GM06990 (cell line): ENCODE measurements around the gene UBXN4.

Source experiments
- DNase-seq: peaks from one replicate; pipeline ENCODE4 v3.0.0-alpha.2; 2011; ENCODE audit not compliant: insufficient read length; ENCODE audit errors: extremely low read depth
- H3K27me3 ChIP-seq: replicated peaks from 2 replicates; pipeline ENCODE4 v1.6.0; 2011; ENCODE audit warnings: low read length; ENCODE audit not compliant: control insufficient read depth, insufficient read depth
- H3K36me3 ChIP-seq: 2 replicates; pipeline ENCODE4 v1.5.1; 2011; ENCODE audit warnings: low read length; ENCODE audit not compliant: control insufficient read depth, insufficient read depth
- H3K4me3 ChIP-seq: replicated peaks from 2 replicates; pipeline ENCODE4 v1.5.1; 2011; ENCODE audit warnings: low read depth, mild to moderate bottlenecking, control low read depth, low read length
- CTCF ChIP-seq: IDR thresholded peaks from 2 replicates; pipeline ENCODE4 v1.5.1; 2011; ENCODE audit warnings: low read length, control low read depth, mild to moderate bottlenecking, inconsistent platforms; ENCODE audit not compliant: insufficient read depth, poor library complexity, severe bottlenecking

Gene UBXN4

DNA sequence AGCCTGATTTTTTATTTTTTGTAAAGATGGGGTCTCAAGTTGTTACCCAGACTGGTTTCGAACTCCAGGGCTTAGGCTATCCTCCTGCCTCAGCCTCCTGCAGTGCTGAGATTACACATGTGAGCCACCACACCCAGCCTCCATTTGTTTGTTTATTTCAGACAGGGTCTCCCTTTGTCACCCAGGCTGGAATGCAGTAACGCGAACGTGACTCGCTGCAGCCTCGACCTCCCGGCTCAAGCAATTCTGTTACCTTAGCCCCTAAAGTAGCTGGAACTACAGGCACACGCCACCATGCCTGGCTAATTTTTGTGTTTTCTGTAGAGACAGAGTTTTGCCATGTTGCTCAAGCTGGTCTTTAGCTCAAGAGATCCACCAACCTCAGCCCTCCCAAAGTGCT, 27.2 kb downstream of the UBXN4 start:
- Histone ChIP-seq H3K4me3 (no peak overlapping the region), H3K36me3 (peaks cover 16% of the 10 kb centered on the region), H3K27me3 (no peaks in the 10 kb centered on the region)
- TF ChIP-seq CTCF, result no peak
- no peak for DNase-seq

DNA sequence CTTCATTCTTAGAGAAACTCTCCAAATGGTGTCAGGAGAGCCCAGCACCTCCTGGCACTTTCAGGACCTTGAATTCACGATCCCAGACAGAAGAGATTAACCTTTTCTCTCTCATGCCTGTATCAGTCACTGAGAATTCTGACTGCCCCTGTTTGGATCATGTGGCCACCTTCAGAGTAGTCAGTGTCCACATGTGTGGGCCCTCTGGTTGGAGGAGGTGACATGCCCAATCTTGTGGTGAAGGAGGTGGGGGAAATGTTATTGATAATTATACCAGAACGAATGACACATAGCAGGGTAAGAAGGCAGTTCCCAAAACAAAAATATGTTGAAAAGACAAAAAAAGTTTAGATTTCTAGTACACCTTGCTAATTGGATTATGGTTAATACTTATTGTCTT, 31.7 kb downstream of the UBXN4 start:
- no peak for TF ChIP-seq CTCF
- H3K4me3 ChIP-seq, result no peak overlapping the region
- no peaks in the 10 kb centered on the region for H3K27me3 ChIP-seq
- peaks cover 15% of the 10 kb centered on the region for H3K36me3 ChIP-seq
- no peak for DNase-seq

GRCh38 chr2:135773917-135774316, 32.3 kb downstream of the UBXN4 start:
- no peak for TF ChIP-seq CTCF
- Histone ChIP-seq H3K36me3 (peaks cover 13% of the 10 kb centered on the region), H3K4me3 (no peak overlapping the region), H3K27me3 (no peaks in the 10 kb centered on the region)
- no peak for DNase-seq

DNA sequence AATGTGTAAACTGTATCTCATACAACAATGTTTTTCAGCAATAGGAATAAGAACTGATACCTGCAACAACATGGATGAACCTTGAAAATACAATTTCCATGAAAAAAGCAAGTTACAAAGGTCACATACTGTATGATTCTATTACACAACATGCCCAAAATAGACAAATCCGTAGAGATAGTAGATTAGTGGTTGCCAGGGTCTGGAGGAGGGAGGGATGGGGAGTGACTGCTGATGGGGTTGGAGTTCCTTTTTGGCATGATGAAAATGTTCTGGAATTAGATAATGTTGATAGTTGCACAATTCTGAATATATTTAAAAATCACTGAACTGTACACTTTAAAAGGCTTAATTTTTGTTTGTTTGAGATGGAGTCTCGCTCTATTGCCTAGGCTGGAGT, 33.8 kb downstream of the UBXN4 start:
- H3K27me3 ChIP-seq, result no peaks in the 10 kb centered on the region
- no peak for DNase-seq
- TF ChIP-seq CTCF, result no peak
- no peak overlapping the region for H3K4me3 ChIP-seq
- peaks cover 14% of the 10 kb centered on the region for H3K36me3 ChIP-seq

DNA sequence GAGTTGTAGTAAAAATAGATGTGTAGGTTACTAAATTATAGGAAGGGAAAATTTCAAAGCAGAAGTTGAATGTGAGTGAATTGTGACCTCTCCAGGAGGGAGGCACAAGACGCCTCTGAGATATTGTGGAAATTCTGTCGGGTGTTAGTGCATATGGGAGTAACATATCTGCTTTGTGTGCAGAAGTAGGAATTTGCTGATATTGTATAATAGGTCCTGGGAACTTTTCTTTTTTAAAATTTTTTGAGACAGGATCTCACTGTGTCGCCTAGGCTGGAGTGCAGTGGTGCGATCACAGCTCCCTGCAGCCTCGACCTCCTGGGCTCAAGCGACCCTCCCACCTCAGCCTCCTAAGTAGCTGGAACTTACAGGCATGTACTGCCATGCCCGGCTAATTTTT, 34.7 kb downstream of the UBXN4 start:
- no peak for TF ChIP-seq CTCF
- no peaks in the 10 kb centered on the region for H3K27me3 ChIP-seq

DNA sequence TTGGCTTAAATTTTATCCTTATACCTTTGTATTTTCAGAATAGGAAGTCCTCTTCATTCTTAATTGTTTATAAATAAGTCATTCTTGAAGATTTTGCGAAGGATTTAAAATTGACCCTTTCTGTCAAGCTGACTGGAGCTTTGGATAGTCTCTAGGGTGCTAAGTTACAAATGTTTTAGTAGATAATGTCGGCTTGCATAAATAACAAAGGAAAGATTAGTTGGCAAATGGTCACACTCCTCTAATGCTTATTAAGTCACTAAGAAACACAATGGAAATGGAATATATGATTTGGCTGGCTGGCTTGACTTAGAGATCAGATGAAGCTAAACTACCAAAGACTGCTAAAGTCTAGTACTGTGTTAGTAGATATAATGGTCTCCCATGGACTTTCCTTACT, 40.6 kb downstream of the UBXN4 start:
- no peak for DNase-seq
- Histone ChIP-seq H3K4me3 (no peak overlapping the region), H3K36me3 (peaks cover 11% of the 10 kb centered on the region), H3K27me3 (no peaks in the 10 kb centered on the region)
- no peak for TF ChIP-seq CTCF

More for the DNA sequence above, 34.7 kb downstream of the UBXN4 start:
- DNase-seq, result no peak
- H3K36me3 ChIP-seq, result peaks cover 12% of the 10 kb centered on the region
- H3K4me3 ChIP-seq, result no peak overlapping the region
